ENCODE data around the gene TSFM.

- TF ChIP-seq SRF (IDR thresholded peaks at IDR 0.05; ENCODE audit: low read depth): no peak
- TF ChIP-seq CTCF (IDR thresholded peaks at IDR 0.05 in 2 of 3, conservative IDR thresholded peaks at IDR 0.05 in 1 of 3; ENCODE audit: borderline replicate concordance in 1 of 3, insufficient read depth in 1 of 3, low read depth in 2 of 3, low read length in 2 of 3): no peak
- TF ChIP-seq POLR2A (IDR thresholded peaks at IDR 0.05; ENCODE audit: borderline replicate concordance, extremely low read depth, insufficient read depth, insufficient read length): no peak
- no peak for TF ChIP-seq EZH2phosphoT487 (IDR thresholded peaks at IDR 0.05; ENCODE audit: borderline replicate concordance)
Measured at GRCh38 chr12:57767305-57767698, 15.3 kb upstream of the TSFM start.
